GM18907 (cell line): ENCODE measurements around the gene TRMT1L.

Experiments
- ATAC-seq: cut with Tn5 transposase; IDR thresholded peaks from one replicate; pipeline ENCODE4 v1.9.1; 2021; ENCODE audit warnings: mild to moderate bottlenecking, moderate library complexity; ENCODE audit not compliant: unreplicated experiment

The TRMT1L gene

GRCh38 chr1:185129708-185130107 lies 27.0 kb downstream of the TRMT1L start:
- no peak for ATAC-seq

GRCh38 chr1:185112356-185112755 lies 44.4 kb downstream of the TRMT1L start:
- ATAC-seq: no peak

DNA sequence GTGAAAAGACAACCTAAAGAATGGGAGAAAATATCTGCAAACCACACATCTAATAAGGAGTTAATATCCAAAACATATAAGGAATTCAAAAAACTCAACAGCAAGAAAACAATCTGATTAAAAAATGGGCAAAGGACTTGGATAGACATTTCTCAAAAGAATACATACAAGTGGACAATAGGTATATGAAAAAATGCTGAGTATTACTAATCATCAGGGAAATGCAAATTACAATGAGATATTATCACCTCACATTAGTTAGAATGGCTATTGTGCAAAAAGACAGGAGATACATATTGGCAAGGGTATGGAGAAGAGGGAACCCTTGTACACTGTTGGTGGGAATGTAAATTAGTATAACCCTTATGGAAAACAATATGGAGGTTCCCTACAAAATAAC lies 44.9 kb downstream of the TRMT1L start:
- ATAC-seq: no peak

DNA sequence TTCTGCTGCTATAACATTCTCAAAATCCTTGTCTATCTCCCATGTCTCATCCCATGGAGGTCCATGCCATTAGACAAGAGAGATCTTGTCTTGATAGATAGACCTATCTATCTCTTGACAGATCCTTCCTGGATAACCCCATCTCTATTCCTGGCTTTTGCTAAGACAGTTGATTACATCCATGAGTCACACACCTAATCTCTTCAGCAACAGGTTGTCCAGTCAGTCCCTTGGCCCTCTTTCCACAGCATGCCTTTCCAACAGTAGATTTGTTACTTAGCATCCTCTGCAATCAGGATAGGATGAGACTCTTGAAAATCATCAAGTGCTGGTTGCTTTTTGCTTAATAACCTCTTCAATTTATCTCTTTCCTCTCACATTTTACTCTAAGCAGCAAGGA lies 46.6 kb downstream of the TRMT1L start:
- ATAC-seq: no peak

GRCh38 chr1:185108321-185108720 lies 48.4 kb downstream of the TRMT1L start:
- no peak for ATAC-seq

DNA sequence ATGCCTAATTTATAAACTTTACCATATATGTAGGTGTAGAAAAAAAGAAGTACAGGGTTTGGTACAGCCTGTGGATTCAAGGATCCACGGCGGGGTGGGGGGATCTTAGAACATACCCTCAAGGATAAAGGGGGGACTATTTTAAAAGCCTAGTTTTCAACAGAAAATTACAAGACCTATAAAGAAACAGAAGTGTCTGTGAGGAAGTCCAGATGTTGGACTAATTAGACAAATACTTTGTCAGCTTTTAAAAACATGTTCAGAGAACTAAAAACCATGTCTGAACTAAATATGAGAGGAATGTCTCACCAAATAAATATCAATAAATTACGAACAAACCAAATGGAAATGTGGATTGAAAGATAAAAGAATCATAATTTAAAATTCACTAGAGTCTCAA lies 51.6 kb downstream of the TRMT1L start:
- no peak for ATAC-seq

DNA sequence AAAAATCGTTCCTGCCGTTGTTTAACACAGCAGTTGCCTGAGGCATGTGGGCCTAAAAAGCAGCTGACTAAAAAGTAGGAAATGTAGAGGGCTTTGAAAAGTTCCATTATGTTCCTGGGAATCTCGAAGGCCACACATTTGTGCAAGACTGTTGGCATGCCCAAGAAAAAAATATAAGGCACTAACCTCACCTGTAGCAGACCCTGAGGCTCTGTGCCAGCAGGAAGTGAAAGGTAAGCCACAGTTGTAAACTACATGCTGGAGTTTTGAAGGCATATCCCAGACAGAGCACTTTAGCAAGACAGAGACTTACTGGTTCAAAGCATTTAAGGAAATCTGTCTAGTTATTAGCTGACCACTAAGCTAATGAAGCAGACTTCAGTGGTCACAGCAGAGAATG lies 52.7 kb downstream of the TRMT1L start:
- ATAC-seq: no peak

GRCh38 chr1:185096531-185096930 lies 60.2 kb downstream of the TRMT1L start:
- no peak for ATAC-seq

DNA sequence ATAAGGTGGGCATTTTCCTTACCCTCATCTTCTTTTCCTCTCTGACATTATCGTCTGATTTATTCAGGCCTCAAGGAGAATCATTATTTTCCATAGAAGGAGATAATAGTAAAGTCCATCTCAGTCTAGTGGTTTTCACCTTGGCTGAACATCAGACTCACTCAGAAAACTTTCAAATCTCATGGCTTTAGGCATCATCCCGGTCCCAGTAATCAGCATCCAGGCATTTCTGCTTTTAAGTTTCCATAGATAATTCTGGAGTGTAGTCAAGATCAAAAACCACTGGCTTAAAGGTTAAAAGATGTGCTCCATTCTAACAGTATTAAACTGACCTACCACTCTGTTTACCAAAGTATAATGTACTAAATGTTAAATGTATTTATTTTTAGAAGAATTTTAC lies 62.0 kb downstream of the TRMT1L start:
- no peak for ATAC-seq

- no peak for ATAC-seq
These were observed 65.3 kb downstream of the TRMT1L start for GRCh38 chr1:185091480-185091879.

DNA sequence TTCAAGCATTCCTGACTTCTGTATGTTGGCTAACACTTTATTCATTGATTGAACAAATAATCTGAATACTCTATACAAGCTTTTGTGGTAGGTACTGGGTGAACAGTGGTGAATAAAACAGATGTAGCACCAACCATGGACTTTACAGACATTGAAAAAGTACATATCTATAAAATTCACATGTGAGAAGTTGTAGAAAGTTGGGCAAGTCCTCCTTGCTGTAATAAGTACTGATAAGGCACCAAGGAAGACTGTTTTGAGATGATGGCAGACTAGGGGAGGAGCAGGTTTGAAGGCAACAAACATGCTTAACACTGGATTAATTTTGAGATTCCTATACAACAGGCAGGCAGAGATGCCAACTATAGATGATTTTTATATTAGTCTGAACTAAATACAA lies 69.0 kb downstream of the TRMT1L start:
- ATAC-seq: no peak

- ATAC-seq: no peak
These were observed 69.7 kb downstream of the TRMT1L start for GRCh38 chr1:185087101-185087500.

DNA sequence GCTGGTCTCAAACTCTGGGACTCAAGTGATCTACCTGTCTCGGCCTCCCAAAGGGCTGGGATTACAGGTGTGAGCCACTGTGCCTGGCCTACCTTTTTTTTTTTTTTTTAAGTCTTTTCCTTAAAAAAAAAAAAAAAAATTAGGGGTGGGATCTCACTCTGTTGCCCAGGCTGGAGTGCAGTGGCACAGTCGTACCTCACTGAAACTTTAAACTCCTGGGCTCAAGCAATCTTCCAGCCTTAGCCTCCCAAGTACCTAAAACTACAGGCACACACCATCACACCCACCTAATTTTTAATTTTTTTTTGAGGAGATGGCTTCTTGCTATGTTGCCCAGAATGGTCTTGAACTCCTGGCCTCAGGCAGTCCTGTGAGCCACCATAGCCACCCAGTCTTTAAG lies 72.9 kb downstream of the TRMT1L start:
- ATAC-seq: no peak

- ATAC-seq: no peak
These were observed 76.3 kb downstream of the TRMT1L start for GRCh38 chr1:185080422-185080821.

DNA sequence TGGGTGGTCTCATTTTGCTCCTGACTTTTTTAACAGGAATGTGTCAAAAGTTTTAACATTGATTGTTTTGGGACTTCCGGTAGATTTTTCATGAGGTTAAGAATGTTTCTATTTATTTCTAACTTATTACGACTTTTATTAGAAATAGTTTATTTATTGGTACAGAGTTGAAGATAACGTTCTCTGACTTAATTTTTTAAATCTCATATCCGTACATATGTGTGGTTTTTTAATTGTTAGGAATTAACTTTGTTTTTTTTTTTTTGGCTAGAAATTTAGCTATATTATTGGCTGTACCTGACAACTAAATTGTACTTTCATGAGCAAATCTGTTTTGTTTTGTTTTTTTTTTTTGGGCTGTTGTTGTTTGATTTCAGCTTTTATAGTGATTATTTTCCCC lies 79.4 kb downstream of the TRMT1L start:
- ATAC-seq: no peak

DNA sequence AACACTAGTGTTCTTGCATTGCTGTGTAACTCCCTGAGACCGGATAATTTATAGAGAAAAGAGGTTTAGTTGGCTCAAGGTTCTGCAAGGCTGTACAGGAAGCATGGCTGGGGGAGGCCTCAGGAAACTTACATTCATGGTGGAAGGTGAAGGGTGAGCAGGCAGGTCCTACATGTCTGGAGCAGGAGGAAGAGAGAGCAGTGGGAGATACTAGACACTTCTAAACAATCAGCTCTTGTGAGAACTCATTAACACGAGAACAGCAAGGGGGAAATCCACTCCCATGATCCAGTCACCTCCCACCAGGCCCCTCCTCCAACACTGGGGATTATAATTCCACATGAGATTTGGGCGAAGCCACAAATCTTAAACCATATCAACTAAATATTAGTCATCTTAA lies 81.3 kb downstream of the TRMT1L start:
- no peak for ATAC-seq

- ATAC-seq: no peak
These were observed 82.4 kb downstream of the TRMT1L start for GRCh38 chr1:185074307-185074706.

DNA sequence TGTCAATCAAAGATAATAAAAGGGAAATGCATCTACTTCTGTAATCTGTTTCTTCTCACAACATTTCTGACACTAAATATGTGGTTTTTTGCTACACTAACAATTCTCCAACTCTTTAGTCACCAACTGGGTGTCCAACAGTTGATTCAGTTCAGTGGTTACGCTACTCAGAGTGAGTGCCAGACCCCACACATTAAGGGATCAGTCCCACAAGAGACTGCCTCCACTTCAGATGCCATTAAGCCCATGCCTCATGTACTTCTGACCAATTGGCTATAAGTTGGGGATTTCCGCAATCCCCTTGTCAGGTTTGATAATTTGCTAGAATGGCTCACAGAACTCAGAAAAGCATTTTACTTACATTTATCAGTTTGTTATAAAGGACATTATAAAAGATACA lies 83.0 kb downstream of the TRMT1L start:
- ATAC-seq: no peak

DNA sequence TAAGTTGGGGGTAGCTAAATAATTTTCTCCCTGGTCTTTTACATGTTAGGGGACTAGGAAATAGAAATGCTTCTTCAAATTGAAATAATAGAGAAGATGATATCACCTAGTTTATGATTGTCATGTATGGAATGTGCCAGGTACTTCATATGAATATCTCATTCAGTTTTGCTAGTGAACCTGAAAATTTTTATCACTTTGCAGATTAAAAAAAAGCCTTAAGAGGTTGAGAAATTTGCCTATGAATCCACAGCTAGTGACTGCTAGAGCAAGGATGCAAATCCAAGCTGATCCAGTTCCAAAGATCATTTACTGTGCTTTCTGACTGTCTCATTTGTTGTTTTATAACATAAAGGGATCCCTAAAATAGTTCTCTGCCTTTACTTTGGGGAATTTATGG lies 86.7 kb downstream of the TRMT1L start:
- ATAC-seq: no peak

- no peak for ATAC-seq
These were observed 87.5 kb downstream of the TRMT1L start for GRCh38 chr1:185069202-185069772.

GRCh38 chr1:185068341-185068740 lies 88.4 kb downstream of the TRMT1L start:
- no peak for ATAC-seq
